Measurements from ENCODE around the gene RYR3. TPM values are rescaled to one million over a fixed set of nuclear protein-coding genes. Genes with fewer than 3 reads are reported as not detected.

RYR3 gene
- total and polyA plus RNA-seq, 10 of the 15 experiments (the other 5 are each of a cell fraction or from before 2014, with no cell fraction given) = under 0.01 to 0.44 (median 0.16) TPM; not detected in 5

- H3K4me3 ChIP-seq = no peak overlapping the region
- FAIRE-seq = no peak
- no peak overlapping the region for H3K4me2 ChIP-seq (ENCODE audit: control insufficient read depth, insufficient read depth)
- intact Hi-C loops (cut with micrococcal nuclease; ENCODE audit: unreplicated experiment) = no loop called here
- H3K27me3 ChIP-seq (replicated peaks in 1 of 2; ENCODE audit: control insufficient read depth in 2 of 2, insufficient read depth in 2 of 2, low read length in 1 of 2) = no peaks in the 10 kb centered on the region
- in situ Hi-C loops (cut with MboI) = no loop called here
- no peak for ATAC-seq
- no peaks in the 10 kb centered on the region for H3K4me1 ChIP-seq (ENCODE audit: control insufficient read depth, insufficient read depth, low read length)
- BruUV-seq (replicated peaks) = no TSS peak
- no peak overlapping the region for H2AFZ ChIP-seq (ENCODE audit: control insufficient read depth, low read depth, low read length)
- no peak overlapping the region for H3K9ac ChIP-seq (ENCODE audit: control insufficient read depth, insufficient read depth, low read length)
- SMC1A ChIA-PET (ENCODE audit: uncharacterized antibody, unreplicated experiment) = no interaction called here
- H4K20me1 ChIP-seq (ENCODE audit: control insufficient read depth, insufficient read depth) = no peaks in the 10 kb centered on the region
- no peak for DNase-seq (ENCODE audit: low read depth, low spot score)
- no peaks in the 10 kb centered on the region for H3K79me2 ChIP-seq (ENCODE audit: control insufficient read depth, insufficient read depth, low read length)
- no peak overlapping the region for H3K27ac ChIP-seq (ENCODE audit: control insufficient read depth, insufficient read depth)
- RAD21 ChIA-PET (ENCODE audit: unreplicated experiment) = no interaction called here
- TF ChIP-seq ZBTB11 (CRISPR knock-in tag; IDR thresholded peaks at IDR 0.05) = no peak
- TF ChIP-seq CHD1 (IDR thresholded peaks at IDR 0.05; ENCODE audit: low read depth, low read length) = no peak
- TF ChIP-seq NRF1 (conservative IDR thresholded peaks at IDR 0.05; ENCODE audit: low read depth, low read length) = no peak
- no peak for TF ChIP-seq E4F1 (IDR thresholded peaks at IDR 0.05; ENCODE audit: borderline replicate concordance, partially characterized antibody)
- no peak for TF ChIP-seq REST (IDR thresholded peaks at IDR 0.05; ENCODE audit: low read depth, low read length)
- TF ChIP-seq SMAD1 (IDR thresholded peaks at IDR 0.05; ENCODE audit: low read depth, partially characterized antibody) = no peak
- TF ChIP-seq USF1 (IDR thresholded peaks at IDR 0.05; ENCODE audit: borderline replicate concordance, extremely low read length, insufficient read depth, low read depth, low read length) = no peak
- no peak for TF ChIP-seq TCF3 (IDR thresholded peaks at IDR 0.05; ENCODE audit: borderline replicate concordance, insufficient read depth, low read depth, low read length)
- no peak for TF ChIP-seq EZH2 (IDR thresholded peaks at IDR 0.05; ENCODE audit: borderline replicate concordance, control insufficient read depth, low read depth, low read length)
- POLR2A ChIA-PET = no interaction called here
- H3K36me3 ChIP-seq (ENCODE audit: control insufficient read depth in 2 of 2, insufficient read depth in 2 of 2, low read length in 1 of 2) = no peaks in the 10 kb centered on the region
- CTCF ChIA-PET = no interaction called here
- no peaks in the 10 kb centered on the region for H3K9me3 ChIP-seq (replicated peaks; ENCODE audit: control insufficient read depth, insufficient read depth, low read length)
These were observed 596.6 kb downstream of the RYR3 start for GRCh38 chr15:33907326-33907725.
